Measurements from ENCODE around the gene HORMAD2.
"Not testable (repeated sequence)": the region's sequence is repeated elsewhere in the genome, so short reads cannot be mapped to it uniquely, and the experiment has no call there.

The HORMAD2 gene

DNA sequence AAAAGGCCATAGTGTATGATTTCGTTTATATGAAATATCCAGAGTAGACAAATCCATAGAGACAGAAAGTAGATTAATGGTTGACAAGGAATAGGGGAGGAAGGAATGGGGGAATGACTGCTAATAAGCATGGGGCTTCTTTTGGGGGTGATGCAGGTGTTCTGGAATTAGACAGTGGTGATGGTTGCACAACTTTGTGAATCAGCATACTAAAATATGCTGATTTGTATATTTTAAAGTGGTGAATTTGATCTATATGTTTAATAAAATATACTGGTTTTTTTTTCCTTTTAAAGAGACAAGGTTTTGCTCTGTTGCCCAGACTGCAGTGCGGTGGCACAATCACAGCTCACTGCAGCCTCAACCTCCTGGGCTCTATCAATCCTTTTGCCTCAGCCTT is 6.5 kb upstream of the HORMAD2 start:
- H3K27ac Mint-ChIP-seq, result no peak overlapping the region
- peaks cover 33 to 39% of the 10 kb centered on the region in 2 donors for H3K27me3 Mint-ChIP-seq
- H3K4me3 Mint-ChIP-seq, result no peak overlapping the region
- H3K4me1 Mint-ChIP-seq, result peaks cover 6 to 8% of the 10 kb centered on the region in 2 donors
- H3K9me3 Mint-ChIP-seq, result no peaks in the 10 kb centered on the region
- no peaks in the 10 kb centered on the region for H3K36me3 Mint-ChIP-seq
- DNase-seq, result no peak
- ATAC-seq (replicated peaks), result no peak

DNA sequence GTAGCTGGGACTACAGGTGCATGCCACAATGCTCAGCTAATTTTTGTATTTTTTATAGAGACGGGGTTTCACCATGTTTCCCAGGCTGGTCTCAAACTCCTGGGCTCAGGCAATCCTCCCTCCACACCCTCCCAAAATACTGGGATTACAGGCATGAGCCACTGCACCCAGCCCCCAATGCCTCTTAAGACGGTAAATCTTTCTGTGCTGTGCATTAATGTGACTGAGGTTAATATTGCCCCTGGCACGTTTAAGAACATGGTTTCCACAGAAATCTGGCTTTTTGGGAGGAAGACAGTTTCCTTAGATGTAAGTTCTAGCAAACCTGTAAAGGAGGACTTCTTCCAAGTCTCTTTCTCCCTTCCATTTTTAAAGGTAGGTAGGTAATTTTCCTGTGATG is 6.1 kb upstream of the HORMAD2 start:
- DNase-seq (no peak), ATAC-seq (replicated peaks) (no peak)
- no peak overlapping the region for H3K4me3 Mint-ChIP-seq
- H3K27me3 Mint-ChIP-seq, result peaks cover 33 to 39% of the 10 kb centered on the region in 2 donors
- no peaks in the 10 kb centered on the region for H3K9me3 Mint-ChIP-seq
- H3K4me1 Mint-ChIP-seq, result peaks cover 6 to 12% of the 10 kb centered on the region in 2 donors
- no peaks in the 10 kb centered on the region for H3K36me3 Mint-ChIP-seq
- H3K27ac Mint-ChIP-seq, result no peak overlapping the region

DNA sequence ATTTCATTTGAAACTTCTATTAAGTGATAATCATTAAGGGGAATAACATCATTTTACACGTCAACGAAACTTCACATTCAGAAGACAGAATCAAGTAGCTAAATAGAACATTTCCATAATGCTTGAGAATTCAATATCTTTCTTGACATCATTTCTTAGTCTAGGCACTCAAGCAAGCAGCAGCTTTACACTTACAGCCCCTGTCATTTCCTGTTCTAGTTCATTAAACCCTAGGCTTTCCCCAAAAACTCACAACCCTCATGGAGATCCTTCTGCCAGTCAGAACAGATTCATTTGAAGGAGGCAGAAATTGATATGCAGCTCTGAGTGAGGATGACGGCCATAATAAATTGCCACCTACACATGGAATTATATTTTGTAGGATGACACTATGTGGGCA is 5.3 kb upstream of the HORMAD2 start:
- Mint-ChIP-seq H3K27me3 (peaks cover 28 to 37% of the 10 kb centered on the region in 2 donors), H3K4me1 (peaks cover 6 to 12% of the 10 kb centered on the region in 2 donors), H3K36me3 (no peaks in the 10 kb centered on the region), H3K4me3 (no peak overlapping the region), H3K9me3 (no peaks in the 10 kb centered on the region), H3K27ac (no peak overlapping the region)
- no peak for ATAC-seq (replicated peaks)
- DNase-seq, result no peak

DNA sequence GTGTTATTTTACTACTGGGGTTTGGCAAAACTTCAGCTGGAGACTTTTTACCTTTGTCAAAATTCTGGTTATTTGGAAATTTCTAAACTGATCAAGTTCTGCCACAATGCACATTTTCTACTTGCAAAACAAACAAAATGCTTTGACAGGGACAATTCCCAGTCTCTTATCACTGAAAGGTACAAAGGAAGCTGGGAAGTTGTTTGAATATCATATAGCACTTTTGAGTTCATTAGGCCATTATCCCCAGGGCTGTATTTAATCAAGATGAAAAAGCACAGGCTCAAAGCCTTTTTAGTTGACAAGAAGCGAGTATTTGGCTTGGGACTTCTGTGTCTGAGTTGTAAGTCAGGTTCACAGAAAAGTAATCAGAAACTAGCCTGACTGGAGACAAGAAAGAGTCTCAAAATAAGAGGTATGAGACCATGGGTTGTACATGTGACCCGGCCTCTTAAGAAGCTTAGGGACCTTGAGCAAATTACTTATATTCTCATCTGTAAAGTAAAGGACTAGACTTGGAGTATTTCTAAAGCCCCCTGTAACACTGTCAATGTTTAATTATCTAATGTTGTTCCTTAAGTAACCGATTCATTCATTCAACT is 2.9 kb upstream of the HORMAD2 start:
- Mint-ChIP-seq H3K36me3 (no peaks in the 10 kb centered on the region), H3K9me3 (no peaks in the 10 kb centered on the region), H3K4me3 (no peak overlapping the region), H3K27ac (no peak overlapping the region), H3K27me3 (peaks cover 28 to 45% of the 10 kb centered on the region in 2 donors), H3K4me1 (peaks cover 8 to 17% of the 10 kb centered on the region in 2 donors)
- ATAC-seq (replicated peaks), result no peak
- no peak for DNase-seq

DNA sequence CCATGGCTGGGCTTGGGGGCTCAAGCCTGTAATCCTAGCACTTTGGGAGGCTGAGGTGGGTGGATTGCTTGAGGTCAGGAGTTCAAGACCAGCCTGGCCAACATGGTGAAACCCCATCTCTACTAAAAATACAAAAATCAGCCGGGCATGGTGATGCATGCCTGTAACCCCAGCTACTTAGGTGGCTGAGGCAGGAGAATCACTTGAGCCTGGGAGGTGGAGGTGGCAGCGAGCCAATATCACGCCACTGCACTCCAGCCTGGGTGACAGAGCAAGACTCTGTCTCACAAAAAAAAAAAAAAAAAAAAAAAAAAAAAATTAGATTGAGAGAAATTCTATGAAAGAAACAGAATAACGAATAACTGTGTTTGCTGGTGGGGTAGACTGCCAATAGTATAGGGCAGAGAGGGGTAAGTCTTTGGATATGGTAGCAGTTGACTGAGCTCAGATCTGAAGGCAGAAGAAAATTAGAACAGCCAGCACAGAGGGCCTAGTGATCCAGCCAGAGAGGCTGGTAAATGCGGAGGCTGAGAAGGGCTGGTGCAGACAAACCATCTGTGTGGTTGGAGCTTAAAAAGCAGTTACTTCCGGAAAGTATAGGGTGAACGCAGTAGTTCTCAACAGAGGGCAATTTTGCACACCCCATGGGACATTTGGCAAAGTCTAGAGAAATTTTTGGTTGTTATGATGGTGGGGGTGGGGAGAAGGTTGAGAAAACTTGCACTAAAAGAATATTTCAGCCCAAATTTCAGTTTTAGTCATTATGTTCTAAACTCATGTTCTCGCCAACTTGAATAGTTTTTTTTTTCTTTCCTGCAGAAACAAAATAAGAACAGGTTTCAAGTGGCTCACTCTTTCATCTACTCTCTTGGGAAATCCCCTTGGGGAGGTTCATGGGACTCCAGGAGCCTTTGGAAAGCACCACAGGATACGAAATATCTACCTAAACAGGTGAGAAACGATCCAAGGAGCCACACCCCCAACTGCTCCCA is 1.6 kb upstream of the HORMAD2 start:
- peak overlapping the region; percentile 48 for H3K27ac Mint-ChIP-seq
- H3K4me3 Mint-ChIP-seq, result peak overlapping the region; percentile 40 to 55
- no peaks in the 10 kb centered on the region for H3K9me3 Mint-ChIP-seq
- no peaks in the 10 kb centered on the region for H3K36me3 Mint-ChIP-seq
- peaks cover 8 to 17% of the 10 kb centered on the region in 2 donors for H3K4me1 Mint-ChIP-seq
- ATAC-seq (replicated peaks) (peak; percentile 78 to 84), DNase-seq (peak; percentile 5)
- peaks cover 28 to 45% of the 10 kb centered on the region in 2 donors for H3K27me3 Mint-ChIP-seq

DNA sequence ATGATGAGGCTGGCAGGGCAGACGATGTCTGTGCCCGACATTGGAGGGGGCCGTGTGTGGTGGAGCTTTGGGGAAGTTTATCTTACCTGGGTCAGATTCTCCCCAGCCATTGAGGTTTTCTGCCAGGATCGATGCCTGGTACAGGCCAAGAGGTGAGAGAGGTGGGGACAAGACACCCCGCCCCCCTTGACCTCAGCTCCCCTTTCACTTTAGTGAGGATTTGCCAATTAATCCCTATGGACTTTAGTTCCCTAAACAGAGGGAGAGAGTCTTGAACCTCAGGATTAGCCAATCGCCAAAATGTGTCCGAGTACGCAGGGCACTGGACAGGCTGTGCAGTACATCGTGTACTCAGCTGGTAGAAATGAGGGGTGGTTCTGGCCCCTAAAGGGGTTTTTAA is 541 bp downstream of the HORMAD2 start:
- peaks cover 0 to 3% of the 10 kb centered on the region in 2 donors for H3K9me3 Mint-ChIP-seq
- peaks cover 23 to 32% of the 10 kb centered on the region in 2 donors for H3K27me3 Mint-ChIP-seq
- ATAC-seq (replicated peaks) (no peak), DNase-seq (no peak)
- no peaks in the 10 kb centered on the region for H3K36me3 Mint-ChIP-seq
- H3K4me1 Mint-ChIP-seq, result peaks cover 8 to 17% of the 10 kb centered on the region in 2 donors
- no peak overlapping the region for H3K27ac Mint-ChIP-seq
- no peak overlapping the region for H3K4me3 Mint-ChIP-seq

DNA sequence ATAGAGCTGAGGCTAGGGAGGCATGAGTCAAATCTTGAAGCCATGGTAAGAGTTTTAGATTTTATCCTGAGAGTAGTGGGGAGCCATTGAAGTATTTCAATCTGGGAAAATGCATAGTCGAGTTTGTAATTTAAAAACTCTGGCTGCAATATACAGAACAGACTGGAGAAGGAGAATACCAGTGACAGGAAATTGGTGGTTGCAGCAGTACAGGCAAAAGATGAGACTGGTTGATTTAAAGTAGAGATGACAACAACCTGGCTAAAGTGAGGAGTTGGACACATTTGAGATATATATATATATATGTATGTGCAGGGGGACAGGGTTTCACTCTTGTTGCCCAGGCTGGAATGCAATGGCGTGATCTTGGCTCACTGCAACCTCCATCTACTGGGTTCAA is 6.2 kb downstream of the HORMAD2 start:
- no peak overlapping the region for H3K4me3 Mint-ChIP-seq
- DNase-seq (no peak), ATAC-seq (replicated peaks) (no peak)
- H3K36me3 Mint-ChIP-seq, result no peaks in the 10 kb centered on the region
- H3K27ac Mint-ChIP-seq, result no peak overlapping the region
- H3K4me1 Mint-ChIP-seq, result no peaks in the 10 kb centered on the region
- H3K9me3 Mint-ChIP-seq, result peaks cover 0 to 3% of the 10 kb centered on the region in 2 donors
- no peaks in the 10 kb centered on the region for H3K27me3 Mint-ChIP-seq

DNA sequence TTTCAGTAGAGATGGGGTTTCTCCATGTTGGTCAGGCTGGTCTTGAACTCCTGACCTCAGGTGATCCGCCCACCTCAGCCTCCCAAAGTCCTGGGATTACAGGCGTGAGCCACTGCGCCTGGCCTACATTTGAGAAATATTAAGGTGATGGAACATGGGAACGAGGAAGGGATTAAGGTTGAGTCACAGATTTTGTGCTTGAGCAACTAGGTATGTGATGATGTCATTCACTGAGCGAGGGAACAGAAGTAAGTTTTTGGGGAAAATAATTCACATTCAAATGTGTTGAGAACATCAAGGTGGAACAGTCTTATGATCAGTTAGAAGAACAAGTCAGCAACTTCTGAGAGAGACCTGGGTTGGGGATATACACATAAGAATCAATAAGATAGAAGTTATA is 6.8 kb downstream of the HORMAD2 start:
- not testable (repeated sequence) for DNase-seq; H3K4me1 Mint-ChIP-seq; H3K27ac Mint-ChIP-seq; H3K4me3 Mint-ChIP-seq; H3K9me3 Mint-ChIP-seq; H3K27me3 Mint-ChIP-seq; ATAC-seq (replicated peaks); H3K36me3 Mint-ChIP-seq

DNA sequence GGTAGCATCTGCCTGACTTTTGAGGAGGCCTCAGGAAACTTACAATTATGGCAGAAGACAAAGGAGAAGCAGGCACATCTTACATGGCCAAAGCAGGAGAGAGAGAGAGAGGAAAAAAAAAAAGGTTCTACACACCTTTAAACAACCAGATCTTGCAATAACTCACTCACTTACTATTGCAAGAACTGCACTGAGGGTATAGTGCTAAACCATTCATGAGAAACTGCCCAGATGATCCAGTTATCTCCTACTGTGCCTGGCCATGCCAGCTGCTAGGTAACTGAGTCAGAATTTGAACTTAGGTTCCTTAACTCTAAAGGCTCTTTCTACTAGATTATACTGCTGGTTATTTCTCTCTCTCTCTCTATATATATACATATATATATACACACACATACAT is 7.3 kb downstream of the HORMAD2 start:
- Mint-ChIP-seq H3K36me3 (no peaks in the 10 kb centered on the region), H3K4me1 (no peaks in the 10 kb centered on the region), H3K27ac (no peak overlapping the region), H3K9me3 (peaks cover 0 to 3% of the 10 kb centered on the region in 2 donors), H3K27me3 (no peaks in the 10 kb centered on the region), H3K4me3 (no peak overlapping the region)
- DNase-seq (no peak), ATAC-seq (replicated peaks) (no peak)

DNA sequence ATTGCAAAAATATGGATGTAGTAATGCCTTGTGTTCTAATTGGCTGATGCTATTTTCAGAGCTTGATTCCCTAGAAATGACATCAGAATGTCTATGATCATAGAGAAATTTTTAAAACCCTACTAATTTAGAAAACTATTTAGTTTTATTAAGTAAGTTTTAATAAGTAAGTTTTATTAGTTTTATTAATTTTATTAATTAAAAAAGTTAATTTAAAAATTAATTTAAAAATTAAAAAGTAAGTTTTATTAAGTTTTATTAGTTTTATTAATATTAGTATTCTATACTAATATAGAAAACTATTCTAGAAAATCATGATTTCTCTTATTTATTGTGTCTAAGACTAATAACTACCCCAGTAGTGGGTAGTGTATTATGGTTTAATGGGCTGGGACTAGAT is 8.2 kb downstream of the HORMAD2 start:
- H3K9me3 Mint-ChIP-seq, result peaks cover 0 to 3% of the 10 kb centered on the region in 2 donors
- DNase-seq, result no peak
- peaks cover 0 to 1% of the 10 kb centered on the region in 2 donors for H3K36me3 Mint-ChIP-seq
- H3K27ac Mint-ChIP-seq, result no peak overlapping the region
- H3K27me3 Mint-ChIP-seq, result no peaks in the 10 kb centered on the region
- H3K4me1 Mint-ChIP-seq, result no peaks in the 10 kb centered on the region
- H3K4me3 Mint-ChIP-seq, result no peak overlapping the region
- no peak for ATAC-seq (replicated peaks)

DNA sequence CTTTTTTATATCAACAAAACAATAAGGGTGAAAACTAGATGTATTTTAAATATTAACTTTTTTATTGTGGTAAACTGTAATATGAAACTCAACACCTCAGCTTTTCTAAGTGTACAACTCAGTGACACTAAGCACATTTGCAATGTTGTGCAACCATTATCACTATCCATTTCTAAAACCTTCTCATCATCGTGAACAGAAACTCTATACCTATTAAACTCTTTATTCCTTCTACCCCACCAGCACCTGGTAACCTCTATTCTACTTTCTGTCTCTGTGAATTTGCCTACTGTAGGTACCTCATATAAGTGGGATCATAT is 9.4 kb downstream of the HORMAD2 start:
- Mint-ChIP-seq H3K27me3 (no peaks in the 10 kb centered on the region), H3K4me3 (no peak overlapping the region), H3K4me1 (no peaks in the 10 kb centered on the region), H3K36me3 (peaks cover 0 to 1% of the 10 kb centered on the region in 2 donors), H3K9me3 (no peaks in the 10 kb centered on the region), H3K27ac (no peak overlapping the region)
- no peak for DNase-seq
- no peak for ATAC-seq (replicated peaks)

DNA sequence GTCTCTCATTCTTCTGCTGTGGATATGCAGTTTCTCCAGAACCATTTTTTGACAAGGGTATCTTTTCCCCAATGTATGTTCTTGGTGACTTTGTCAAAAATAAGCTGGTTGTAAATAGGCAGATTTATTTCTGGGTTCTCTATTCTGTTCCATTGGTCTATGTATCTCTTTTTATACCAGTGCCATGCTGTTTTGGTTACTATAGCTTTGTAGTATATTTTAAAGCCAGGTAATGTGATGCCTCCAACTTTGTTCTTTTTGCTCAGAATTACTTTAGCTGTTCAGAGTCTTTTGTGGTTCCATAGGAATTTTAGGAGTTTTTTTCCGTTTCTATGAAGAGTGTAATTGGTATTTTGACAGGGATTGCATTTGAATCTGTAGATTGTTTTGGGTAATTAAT is 12.4 kb downstream of the HORMAD2 start:
- Mint-ChIP-seq H3K9me3 (peaks cover 2 to 3% of the 10 kb centered on the region in 2 donors), H3K4me1 (no peaks in the 10 kb centered on the region), H3K27ac (no peak overlapping the region), H3K27me3 (no peaks in the 10 kb centered on the region), H3K36me3 (peaks cover 0 to 1% of the 10 kb centered on the region in 2 donors), H3K4me3 (no peak overlapping the region)
- no peak for DNase-seq
- ATAC-seq (replicated peaks), result no peak

DNA sequence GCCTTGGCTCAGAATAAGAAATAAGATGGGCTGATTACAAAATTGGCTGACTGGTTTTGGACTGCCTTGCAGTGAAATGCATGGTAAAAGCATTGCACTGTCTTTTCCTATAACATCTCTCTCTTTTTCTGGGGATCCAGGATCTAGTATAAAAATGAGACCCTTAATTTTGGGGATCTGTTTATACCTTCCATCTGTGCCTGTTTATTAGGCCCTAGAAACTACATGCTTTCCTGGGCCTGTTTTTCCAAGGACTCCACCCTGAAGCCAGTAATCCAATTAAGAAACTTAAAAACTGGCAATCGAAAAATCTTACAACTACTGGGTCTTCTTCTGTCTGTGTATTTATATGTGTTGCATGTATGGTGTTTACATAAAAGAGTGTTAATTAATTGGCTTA is 14.5 kb downstream of the HORMAD2 start:
- ATAC-seq (replicated peaks) (no peak), DNase-seq (no peak)
- Mint-ChIP-seq H3K27ac (no peak overlapping the region), H3K9me3 (peaks cover 2 to 3% of the 10 kb centered on the region in 2 donors), H3K27me3 (no peaks in the 10 kb centered on the region), H3K36me3 (peaks cover 0 to 1% of the 10 kb centered on the region in 2 donors), H3K4me3 (no peak overlapping the region), H3K4me1 (no peaks in the 10 kb centered on the region)

DNA sequence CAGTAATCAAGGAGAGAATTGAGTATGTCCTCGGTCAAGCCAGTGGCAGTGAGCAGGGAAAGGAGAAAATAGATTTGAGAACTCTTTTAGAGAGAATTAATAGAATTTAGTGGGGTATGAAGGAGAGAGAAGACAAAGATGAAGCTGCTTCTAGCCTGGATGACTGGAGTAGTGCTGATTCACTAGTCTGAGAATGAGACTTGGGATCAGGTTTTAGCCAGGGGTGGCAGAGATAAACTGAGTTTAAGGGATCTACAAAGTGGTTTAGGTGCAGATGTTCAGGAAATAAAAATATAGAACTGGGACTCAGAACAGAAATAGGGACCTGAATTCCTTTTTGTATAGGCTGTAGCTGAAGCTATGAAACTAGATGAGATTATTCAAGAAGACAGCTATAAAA is 17.6 kb downstream of the HORMAD2 start:
- H3K4me1 Mint-ChIP-seq, result peaks cover 4 to 7% of the 10 kb centered on the region in 2 donors
- no peak overlapping the region for H3K4me3 Mint-ChIP-seq
- no peak for ATAC-seq (replicated peaks)
- H3K27ac Mint-ChIP-seq, result no peak overlapping the region
- DNase-seq, result no peak
- peaks cover 2 to 3% of the 10 kb centered on the region in 2 donors for H3K9me3 Mint-ChIP-seq
- no peaks in the 10 kb centered on the region for H3K36me3 Mint-ChIP-seq
- no peaks in the 10 kb centered on the region for H3K27me3 Mint-ChIP-seq

DNA sequence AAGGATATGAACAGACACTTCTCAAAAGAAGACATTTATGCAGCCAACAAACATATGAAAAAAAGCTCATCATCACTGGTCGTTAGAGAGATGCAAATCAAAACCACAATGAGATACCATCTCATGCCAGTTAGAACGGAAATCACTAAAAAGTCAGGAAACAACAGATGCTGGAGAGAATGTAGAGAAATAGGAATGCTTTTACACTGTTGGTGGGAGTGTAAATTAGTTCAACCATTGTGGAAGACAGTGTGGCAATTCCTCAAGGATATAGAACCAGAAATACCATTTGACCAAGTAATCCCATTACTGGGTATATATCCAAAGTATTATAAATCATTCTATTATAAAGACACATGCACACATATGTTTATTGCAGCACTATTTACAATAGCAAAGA is 20.5 kb downstream of the HORMAD2 start:
- not testable (repeated sequence) for H3K27ac Mint-ChIP-seq; H3K4me3 Mint-ChIP-seq; H3K27me3 Mint-ChIP-seq; ATAC-seq (replicated peaks); H3K4me1 Mint-ChIP-seq; H3K36me3 Mint-ChIP-seq; H3K9me3 Mint-ChIP-seq; DNase-seq
